Activated B cell treated with CpG ODN at 0.5 μM for 24 hours (primary cell): ENCODE measurements around the gene METTL6. TPM values are rescaled to one million over a fixed set of nuclear protein-coding genes. Genes with fewer than 3 reads are reported as not detected.

Experiments used
- ATAC-seq: fragments of 200-7000 bp; cut with Tn5 transposase; one replicate; pipeline ENCODE4 v1.10.0; 2021; ENCODE audit warnings: low read depth, mild to moderate bottlenecking, moderate library complexity
- CTCF ChIA-PET: fragments of 350-600 bp; sonication (Branson Sonifier 250); formaldehyde crosslinking; loops from one replicate; lab custom pipeline; 2021; ENCODE audit warnings: antibody characterized with exemption; lab: Charles Lee
- POLR2A ChIA-PET: fragments of 350-600 bp; sonication (Branson Sonifier 250); formaldehyde crosslinking; loops from one replicate; lab custom pipeline; 2021; ENCODE audit warnings: antibody characterized with exemption; lab: Charles Lee
- DNase-seq: peaks from one replicate; pipeline ENCODE4 v3.0.0; 2022
- H3K27ac Mint-ChIP-seq: one replicate; pipeline ENCODE4 v1.8.0; 2020; ENCODE audit warnings: mixed read lengths
- H3K27me3 Mint-ChIP-seq: one replicate; pipeline ENCODE4 v1.8.0; 2021; ENCODE audit warnings: mixed read lengths
- H3K36me3 Mint-ChIP-seq: one replicate; pipeline ENCODE4 v1.8.0; 2021; ENCODE audit warnings: low read depth, mixed read lengths
- H3K4me1 Mint-ChIP-seq: one replicate; pipeline ENCODE4 v1.8.0; 2021; ENCODE audit warnings: mixed read lengths
- H3K4me3 Mint-ChIP-seq: one replicate; pipeline ENCODE4 v1.8.0; 2020; ENCODE audit warnings: mild to moderate bottlenecking, mixed read lengths
- H3K9me3 Mint-ChIP-seq: one replicate; pipeline ENCODE4 v1.8.0; 2020; ENCODE audit warnings: mixed read lengths
- CTCF ChIP-seq: fragments of 200-600 bp; IDR thresholded peaks from one replicate; pipeline ENCODE4 v1.8.0; 2022; ENCODE audit warnings: antibody characterized with exemption, mild to moderate bottlenecking
- intact Hi-C: fragments of 100-400 bp; cut with micrococcal nuclease; formaldehyde crosslinking; loops from one replicate; pipeline ENCODE4 v1.15.1; 2024
- total RNA-seq: library from RNA; stranded (reverse); gene quantifications from 2 replicates; pipeline ENCODE4 v1.2.3, GENCODE V29; 2022

The METTL6 gene
- total RNA-seq, result 18.7 and 20.2 TPM in 2 replicates

- no peaks in the 10 kb centered on the region for H3K27me3 Mint-ChIP-seq
- ChIA-PET CTCF (interaction anchor here (1.2 to 1.6 kb wide), 2 partner anchors 159 to 221 kb away, joined by 3 to 4 read pairs; partner anchors contain the start of gene CAPN7), POLR2A (interaction anchor here (0.8 kb wide), 1 partner anchor 156 kb away, joined by 3 read pairs; no protein-coding TSS in a partner anchor)
- intact Hi-C loops, result loop anchor here (1.0 to 10.0 kb wide), 8 partner anchors 130 to 480 kb away; partner anchors contain the start of genes BTD, CAPN7, HACL1 and MRPS25
- H3K27ac Mint-ChIP-seq, result peak within 1 kb of the TSS; percentile 95
- no peak for TF ChIP-seq CTCF
- no peaks in the 10 kb centered on the region for H3K9me3 Mint-ChIP-seq
- peaks cover 50% of the 10 kb centered on the region for H3K4me1 Mint-ChIP-seq
- peak; percentile 76 for DNase-seq
- ATAC-seq, result peak; percentile 92
- H3K36me3 Mint-ChIP-seq, result peaks cover 52% of the 10 kb centered on the region
- H3K4me3 Mint-ChIP-seq, result peak within 1 kb of the TSS; percentile 96
Measured at GRCh38 chr3:15427182-15427880, at the start of gene METTL6, which contains the start of gene EAF1. Gene METTL6, minus strand, starts transcription at chr3:15427544. Its CDS starts 1,033 bp downstream, at chr3:15426511. Gene EAF1, plus strand, starts transcription at chr3:15427598. Its CDS starts 182 bp downstream, at chr3:15427780.

- ATAC-seq (no peak), DNase-seq (no peak)
- ChIA-PET POLR2A (no interaction called here), CTCF (no interaction called here)
- H3K27ac Mint-ChIP-seq, result no peak overlapping the region
- H3K9me3 Mint-ChIP-seq, result no peaks in the 10 kb centered on the region
- TF ChIP-seq CTCF, result no peak
- no peaks in the 10 kb centered on the region for H3K27me3 Mint-ChIP-seq
- no peaks in the 10 kb centered on the region for H3K4me1 Mint-ChIP-seq
- intact Hi-C loops, result no loop called here
- no peak overlapping the region for H3K4me3 Mint-ChIP-seq
- no peaks in the 10 kb centered on the region for H3K36me3 Mint-ChIP-seq
Measured at GRCh38 chr3:15476378-15476777, 49.0 kb upstream of the METTL6 start.

GRCh38 chr3:15475161-15475560, 47.8 kb upstream of the METTL6 start:
- Mint-ChIP-seq H3K27me3 (no peaks in the 10 kb centered on the region), H3K27ac (no peak overlapping the region), H3K36me3 (no peaks in the 10 kb centered on the region), H3K4me3 (no peak overlapping the region), H3K4me1 (no peaks in the 10 kb centered on the region), H3K9me3 (no peaks in the 10 kb centered on the region)
- CTCF ChIA-PET, result no interaction called here
- ATAC-seq, result no peak
- DNase-seq, result no peak
- TF ChIP-seq CTCF, result no peak
- intact Hi-C loops, result no loop called here
- POLR2A ChIA-PET, result no interaction called here

GRCh38 chr3:15471861-15472260, 44.5 kb upstream of the METTL6 start:
- ATAC-seq (no peak), DNase-seq (no peak)
- Mint-ChIP-seq H3K9me3 (no peaks in the 10 kb centered on the region), H3K27me3 (no peaks in the 10 kb centered on the region), H3K4me1 (no peaks in the 10 kb centered on the region), H3K36me3 (no peaks in the 10 kb centered on the region), H3K4me3 (no peak overlapping the region), H3K27ac (no peak overlapping the region)
- ChIA-PET CTCF (interaction anchor here (0.7 kb wide), 1 partner anchor 269 kb away, joined by 3 read pairs; no protein-coding TSS in a partner anchor), POLR2A (no interaction called here)
- no peak for TF ChIP-seq CTCF
- intact Hi-C loops, result no loop called here

- no peaks in the 10 kb centered on the region for H3K36me3 Mint-ChIP-seq
- no peaks in the 10 kb centered on the region for H3K27me3 Mint-ChIP-seq
- POLR2A ChIA-PET, result no interaction called here
- H3K4me1 Mint-ChIP-seq, result no peaks in the 10 kb centered on the region
- intact Hi-C loops, result no loop called here
- H3K4me3 Mint-ChIP-seq, result no peak overlapping the region
- TF ChIP-seq CTCF, result no peak
- CTCF ChIA-PET, result no interaction called here
- DNase-seq (no peak), ATAC-seq (no peak)
- no peak overlapping the region for H3K27ac Mint-ChIP-seq
- no peaks in the 10 kb centered on the region for H3K9me3 Mint-ChIP-seq
Measured at GRCh38 chr3:15470849-15471248, 43.5 kb upstream of the METTL6 start.
